HG03025 (cell line): ENCODE results near the gene ASB15.
"Not testable (repeated sequence)": the region's sequence is repeated elsewhere in the genome, so short reads cannot be mapped to it uniquely, and the experiment has no call there.

Experiments used
- ATAC-seq: cut with Tn5 transposase; IDR thresholded peaks from one replicate; pipeline ENCODE4 v1.9.1; 2021; ENCODE audit warnings: mild to moderate bottlenecking, moderate library complexity; ENCODE audit not compliant: unreplicated experiment, low FRiP score

The ASB15 gene

GRCh38 chr7:123634011-123634573 lies 32.5 kb downstream of the ASB15 start:
- ATAC-seq, result not testable (repeated sequence)

- no peak for ATAC-seq
These were observed 34.1 kb downstream of the ASB15 start for GRCh38 chr7:123635551-123636359.

GRCh38 chr7:123637203-123637602 lies 35.6 kb downstream of the ASB15 start:
- no peak for ATAC-seq

- no peak for ATAC-seq
These were observed 36.3 kb downstream of the ASB15 start for GRCh38 chr7:123637878-123638277.

- no peak for ATAC-seq
These were observed 38.0 kb downstream of the ASB15 start for GRCh38 chr7:123639631-123640030.

GRCh38 chr7:123640583-123640982 lies 39.0 kb downstream of the ASB15 start:
- no peak for ATAC-seq

- no peak for ATAC-seq
These were observed 40.3 kb downstream of the ASB15 start for GRCh38 chr7:123641901-123642300.

- ATAC-seq, result no peak
These were observed 42.1 kb downstream of the ASB15 start for GRCh38 chr7:123643495-123644441.

- no peak for ATAC-seq
These were observed 43.9 kb downstream of the ASB15 start for GRCh38 chr7:123645516-123645915.

GRCh38 chr7:123647106-123647730 lies 45.6 kb downstream of the ASB15 start:
- ATAC-seq, result no peak

- ATAC-seq, result no peak
These were observed 48.3 kb downstream of the ASB15 start for GRCh38 chr7:123649964-123650363.

- ATAC-seq, result no peak
These were observed 49.0 kb downstream of the ASB15 start for GRCh38 chr7:123650595-123650994.

- ATAC-seq, result no peak
These were observed 50.8 kb downstream of the ASB15 start for GRCh38 chr7:123652406-123652805.

GRCh38 chr7:123653162-123653561 lies 51.5 kb downstream of the ASB15 start:
- ATAC-seq, result no peak

GRCh38 chr7:123655614-123656013 lies 54.0 kb downstream of the ASB15 start, which contains the start of gene LMOD2:
TSS of gene LMOD2 (plus strand) at chr7:123655866. CDS start at chr7:123655964, 98 bp downstream.
- no peak for ATAC-seq

GRCh38 chr7:123656544-123657303 lies 55.1 kb downstream of the ASB15 start:
- no peak for ATAC-seq

GRCh38 chr7:123657304-123657685 lies 55.7 kb downstream of the ASB15 start:
- ATAC-seq, result no peak

- no peak for ATAC-seq
These were observed 56.4 kb downstream of the ASB15 start for GRCh38 chr7:123658023-123658422.

- ATAC-seq, result no peak
These were observed 59.1 kb downstream of the ASB15 start for GRCh38 chr7:123660514-123661354.
